Measurements from ENCODE around the gene TGM2.

Gene TGM2

DNA sequence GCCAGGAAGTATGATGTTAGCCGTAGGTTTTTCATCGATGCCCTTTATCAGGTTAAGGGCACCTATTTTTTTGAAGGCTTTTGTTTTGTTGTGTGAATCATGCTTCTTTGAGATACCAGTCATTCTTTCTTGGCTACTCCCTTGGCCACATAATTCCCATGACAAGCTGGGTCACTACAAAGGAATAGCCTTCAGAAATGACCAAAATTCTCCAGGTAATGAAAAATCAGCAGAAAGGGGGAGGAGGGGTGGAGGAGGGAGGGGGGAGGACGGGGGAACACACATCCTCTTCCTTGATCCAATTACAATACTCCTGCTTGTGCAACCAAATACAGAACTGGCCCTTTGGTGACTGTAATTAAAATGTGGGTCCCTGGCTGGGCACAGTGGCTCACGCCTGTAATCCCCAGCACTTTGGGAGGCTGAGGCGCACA is 21.7 kb upstream of the TGM2 start:
- FAIRE-seq, result no peak
- DNase-seq (ENCODE audit: insufficient read length), result no peak
- no peak for TF ChIP-seq TAF1 (IDR thresholded peaks at IDR 0.05; ENCODE audit: borderline replicate concordance, low read depth, low read length)
- no peak for TF ChIP-seq POLR2AphosphoS5 (IDR thresholded peaks at IDR 0.05; ENCODE audit: low read depth, low read length)
- TF ChIP-seq POLR2A (IDR thresholded peaks at IDR 0.05; ENCODE audit: low read depth, low read length), result no peak

DNA sequence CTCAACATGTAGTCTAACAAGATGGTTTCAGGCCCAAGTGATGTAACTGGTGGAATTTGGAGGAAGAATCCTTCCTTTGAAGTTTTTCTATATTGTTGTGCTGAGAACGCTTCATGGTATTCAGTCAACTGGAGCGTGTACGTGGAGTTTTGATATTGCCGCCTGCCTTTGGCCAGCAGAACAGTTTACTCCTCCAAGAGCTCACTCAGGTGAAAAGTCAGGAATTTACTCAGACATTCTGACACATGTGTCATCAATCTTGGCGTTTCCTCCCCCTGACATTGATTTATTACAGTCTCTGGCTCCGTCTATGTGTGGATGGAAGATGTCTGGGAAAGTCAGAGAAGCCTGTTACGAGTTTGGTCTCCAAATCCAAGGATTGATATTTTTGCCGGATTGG is 19.0 kb upstream of the TGM2 start:
- FAIRE-seq (no peak), DNase-seq (ENCODE audit: insufficient read length) (no peak)

DNA sequence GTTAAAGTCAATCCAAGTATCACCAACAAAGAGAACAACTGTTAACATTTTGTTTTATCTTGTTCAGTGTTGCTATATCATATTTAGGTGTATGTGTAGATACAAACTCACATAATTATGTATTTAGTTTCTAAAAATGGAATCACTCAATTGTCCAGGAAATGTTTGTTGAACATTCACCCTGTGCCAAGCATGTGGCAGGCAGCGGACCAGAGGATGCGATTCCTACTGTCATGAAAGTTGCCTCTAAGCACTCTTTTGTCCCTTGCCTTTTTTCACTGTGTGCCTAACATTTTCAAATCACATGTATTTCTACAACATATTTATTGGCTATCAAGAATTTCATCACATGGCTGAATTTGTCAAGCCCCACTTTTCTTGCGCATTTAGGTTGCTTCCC is 16.9 kb upstream of the TGM2 start:
- TF ChIP-seq POLR2AphosphoS5 (IDR thresholded peaks at IDR 0.05; ENCODE audit: low read depth, low read length), result no peak
- no peak for TF ChIP-seq POLR2A (IDR thresholded peaks at IDR 0.05; ENCODE audit: low read depth, low read length)
- TF ChIP-seq TAF1 (IDR thresholded peaks at IDR 0.05; ENCODE audit: borderline replicate concordance, low read depth, low read length), result no peak
- no peak for DNase-seq (ENCODE audit: insufficient read length)
- FAIRE-seq, result no peak

More for the DNA sequence above, 19.0 kb upstream of the TGM2 start:
- TF ChIP-seq POLR2A (IDR thresholded peaks at IDR 0.05; ENCODE audit: low read depth, low read length), result no peak
- no peak for TF ChIP-seq POLR2AphosphoS5 (IDR thresholded peaks at IDR 0.05; ENCODE audit: low read depth, low read length)
- TF ChIP-seq TAF1 (IDR thresholded peaks at IDR 0.05; ENCODE audit: borderline replicate concordance, low read depth, low read length), result no peak

DNA sequence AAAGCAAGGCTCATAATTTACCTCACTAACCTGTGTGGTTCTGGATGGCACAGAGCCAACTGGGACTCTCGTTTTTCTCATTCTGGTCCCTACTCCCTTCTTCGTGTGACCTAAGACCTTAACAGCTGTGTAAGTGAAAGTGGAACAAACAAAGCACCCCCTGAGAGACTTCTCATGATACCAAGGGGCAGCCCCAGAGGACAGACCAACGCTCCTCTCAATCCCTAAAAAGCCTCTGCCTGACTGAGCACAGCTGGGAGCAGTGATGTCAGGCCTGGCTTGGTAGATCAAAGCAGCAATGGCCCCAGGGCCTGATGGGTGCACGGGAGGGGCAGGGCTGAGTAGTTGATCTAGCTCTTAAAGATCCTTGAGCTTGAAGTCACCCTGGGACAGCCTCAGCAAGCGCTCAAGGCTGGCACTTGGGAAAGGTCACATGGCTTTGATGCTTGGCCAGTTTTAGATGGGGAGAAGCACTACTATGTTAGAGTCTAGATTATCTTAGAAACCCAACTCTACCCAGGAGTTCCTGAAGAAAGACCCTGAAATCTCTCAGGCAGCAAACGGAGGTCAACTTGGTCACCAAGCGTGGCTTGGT is 16.2 kb upstream of the TGM2 start:
- FAIRE-seq (no peak), DNase-seq (ENCODE audit: insufficient read length) (no peak)
- TF ChIP-seq POLR2AphosphoS5 (IDR thresholded peaks at IDR 0.05; ENCODE audit: low read depth, low read length), result no peak
- no peak for TF ChIP-seq TAF1 (IDR thresholded peaks at IDR 0.05; ENCODE audit: borderline replicate concordance, low read depth, low read length)
- no peak for TF ChIP-seq POLR2A (IDR thresholded peaks at IDR 0.05; ENCODE audit: low read depth, low read length)

DNA sequence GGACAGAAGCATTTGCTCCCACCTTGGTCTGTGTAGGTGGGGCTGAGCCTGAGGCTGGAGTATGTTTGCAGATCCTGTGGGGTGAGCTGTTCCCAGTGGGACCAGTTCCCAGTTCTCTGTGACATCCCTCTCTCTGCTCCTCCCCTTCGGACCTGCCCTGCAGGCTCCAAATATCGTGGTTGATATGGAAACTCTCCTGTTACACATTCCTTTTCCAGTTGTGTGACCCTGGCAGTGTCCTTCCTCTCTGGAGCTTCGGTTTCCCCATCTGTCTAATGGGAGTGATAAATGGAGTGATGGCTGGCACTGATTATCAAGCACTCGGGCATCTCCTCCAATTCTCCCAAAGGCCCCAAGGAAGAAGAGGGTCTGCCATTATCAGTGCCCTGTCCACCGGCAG is 15.7 kb upstream of the TGM2 start:
- no peak for DNase-seq (ENCODE audit: insufficient read length)
- no peak for TF ChIP-seq POLR2A (IDR thresholded peaks at IDR 0.05; ENCODE audit: low read depth, low read length)
- TF ChIP-seq TAF1 (IDR thresholded peaks at IDR 0.05; ENCODE audit: borderline replicate concordance, low read depth, low read length), result no peak
- no peak for TF ChIP-seq POLR2AphosphoS5 (IDR thresholded peaks at IDR 0.05; ENCODE audit: low read depth, low read length)
- FAIRE-seq, result no peak

DNA sequence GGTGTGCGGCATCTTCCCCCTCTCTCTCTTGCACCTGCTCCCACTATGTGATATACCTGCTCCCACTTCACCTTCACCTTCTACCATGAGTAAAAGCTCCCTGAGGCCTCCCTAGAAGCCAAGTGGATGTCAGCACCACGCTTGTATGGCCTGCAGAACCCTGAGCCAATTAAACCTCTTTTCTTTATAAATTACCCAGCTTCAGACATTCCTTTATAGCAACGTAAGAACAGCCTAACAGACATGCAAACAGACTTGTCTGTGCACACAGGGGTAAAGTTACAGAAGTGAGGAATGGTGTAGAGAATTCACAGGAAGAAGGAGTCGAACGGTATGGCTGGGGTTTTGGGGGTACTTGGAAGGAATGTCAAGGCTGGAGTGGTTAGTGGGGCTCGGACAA is 14.8 kb upstream of the TGM2 start:
- TF ChIP-seq POLR2A (IDR thresholded peaks at IDR 0.05; ENCODE audit: low read depth, low read length) (no peak), POLR2AphosphoS5 (IDR thresholded peaks at IDR 0.05; ENCODE audit: low read depth, low read length) (no peak), TAF1 (IDR thresholded peaks at IDR 0.05; ENCODE audit: borderline replicate concordance, low read depth, low read length) (no peak)

DNA sequence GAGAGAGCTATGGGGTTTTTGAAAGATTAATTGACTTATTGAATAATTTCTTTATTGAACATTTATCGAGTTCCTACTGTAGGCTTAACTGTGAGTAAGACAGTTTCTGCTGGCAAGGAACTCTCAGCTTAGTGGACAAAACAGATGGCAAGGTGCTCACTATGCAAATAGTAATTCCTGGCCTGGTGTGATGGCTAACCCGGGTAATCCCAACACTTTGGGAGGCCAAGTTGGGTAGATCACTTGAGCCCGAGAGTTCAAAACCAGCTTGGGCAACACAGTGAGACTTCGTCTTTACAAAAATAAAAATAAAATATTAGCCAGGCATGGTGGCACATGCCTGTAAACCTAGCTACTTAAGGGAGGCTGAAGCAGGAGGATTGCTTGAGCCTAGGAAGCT is 13.5 kb upstream of the TGM2 start:
- no peak for FAIRE-seq
- no peak for DNase-seq (ENCODE audit: insufficient read length)
- TF ChIP-seq TAF1 (IDR thresholded peaks at IDR 0.05; ENCODE audit: borderline replicate concordance, low read depth, low read length) (no peak), POLR2AphosphoS5 (IDR thresholded peaks at IDR 0.05; ENCODE audit: low read depth, low read length) (no peak), POLR2A (IDR thresholded peaks at IDR 0.05; ENCODE audit: low read depth, low read length) (no peak)

More for the DNA sequence above, 14.8 kb upstream of the TGM2 start:
- no peak for FAIRE-seq
- DNase-seq (ENCODE audit: insufficient read length), result no peak

DNA sequence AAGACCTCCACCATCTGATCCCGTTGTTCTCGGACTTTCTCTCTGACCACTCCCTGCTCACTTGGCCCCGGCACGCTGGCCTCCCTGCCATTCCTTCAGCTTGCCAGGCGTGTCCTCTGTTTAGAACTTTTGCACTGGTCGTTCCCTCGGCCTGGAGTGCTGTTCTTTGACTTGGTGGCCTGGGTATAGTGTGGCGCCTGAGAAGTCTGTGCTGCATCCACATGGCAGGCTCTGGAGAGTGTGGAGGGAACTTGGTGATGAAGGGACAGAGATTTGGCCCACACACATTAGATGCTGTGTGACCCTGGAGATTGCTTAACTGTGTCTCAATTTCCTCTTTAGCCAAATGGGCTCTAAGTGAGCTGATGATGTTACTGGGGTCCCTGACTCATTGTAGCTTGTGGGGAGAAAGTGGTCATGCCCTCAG is 13.0 kb upstream of the TGM2 start:
- no peak for TF ChIP-seq POLR2A (IDR thresholded peaks at IDR 0.05; ENCODE audit: low read depth, low read length)
- no peak for TF ChIP-seq POLR2AphosphoS5 (IDR thresholded peaks at IDR 0.05; ENCODE audit: low read depth, low read length)
- no peak for TF ChIP-seq TAF1 (IDR thresholded peaks at IDR 0.05; ENCODE audit: borderline replicate concordance, low read depth, low read length)
- DNase-seq (ENCODE audit: insufficient read length), result no peak
- FAIRE-seq, result no peak

DNA sequence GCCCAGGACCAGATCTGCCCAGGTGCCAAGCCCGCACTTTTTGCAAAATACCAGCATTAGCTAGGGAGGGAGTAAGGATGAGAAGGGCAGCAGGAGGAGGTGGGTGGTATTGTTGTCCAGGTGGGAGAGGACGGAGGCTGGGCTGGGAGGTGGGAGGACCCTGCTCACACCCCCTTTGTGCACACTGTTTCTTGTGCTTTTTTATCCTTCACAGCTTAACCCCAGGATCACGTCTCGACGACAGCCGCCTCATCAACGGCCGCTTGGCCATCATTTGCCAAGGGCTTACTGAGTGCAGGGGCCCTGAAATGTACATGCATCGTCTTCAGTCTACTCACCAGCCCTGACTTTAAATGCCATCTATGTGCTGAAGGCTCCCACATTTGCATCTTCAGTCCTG is 12.1 kb upstream of the TGM2 start:
- no peak for TF ChIP-seq TAF1 (IDR thresholded peaks at IDR 0.05; ENCODE audit: borderline replicate concordance, low read depth, low read length)
- no peak for TF ChIP-seq POLR2AphosphoS5 (IDR thresholded peaks at IDR 0.05; ENCODE audit: low read depth, low read length)
- no peak for TF ChIP-seq POLR2A (IDR thresholded peaks at IDR 0.05; ENCODE audit: low read depth, low read length)
- FAIRE-seq (no peak), DNase-seq (ENCODE audit: insufficient read length) (no peak)

DNA sequence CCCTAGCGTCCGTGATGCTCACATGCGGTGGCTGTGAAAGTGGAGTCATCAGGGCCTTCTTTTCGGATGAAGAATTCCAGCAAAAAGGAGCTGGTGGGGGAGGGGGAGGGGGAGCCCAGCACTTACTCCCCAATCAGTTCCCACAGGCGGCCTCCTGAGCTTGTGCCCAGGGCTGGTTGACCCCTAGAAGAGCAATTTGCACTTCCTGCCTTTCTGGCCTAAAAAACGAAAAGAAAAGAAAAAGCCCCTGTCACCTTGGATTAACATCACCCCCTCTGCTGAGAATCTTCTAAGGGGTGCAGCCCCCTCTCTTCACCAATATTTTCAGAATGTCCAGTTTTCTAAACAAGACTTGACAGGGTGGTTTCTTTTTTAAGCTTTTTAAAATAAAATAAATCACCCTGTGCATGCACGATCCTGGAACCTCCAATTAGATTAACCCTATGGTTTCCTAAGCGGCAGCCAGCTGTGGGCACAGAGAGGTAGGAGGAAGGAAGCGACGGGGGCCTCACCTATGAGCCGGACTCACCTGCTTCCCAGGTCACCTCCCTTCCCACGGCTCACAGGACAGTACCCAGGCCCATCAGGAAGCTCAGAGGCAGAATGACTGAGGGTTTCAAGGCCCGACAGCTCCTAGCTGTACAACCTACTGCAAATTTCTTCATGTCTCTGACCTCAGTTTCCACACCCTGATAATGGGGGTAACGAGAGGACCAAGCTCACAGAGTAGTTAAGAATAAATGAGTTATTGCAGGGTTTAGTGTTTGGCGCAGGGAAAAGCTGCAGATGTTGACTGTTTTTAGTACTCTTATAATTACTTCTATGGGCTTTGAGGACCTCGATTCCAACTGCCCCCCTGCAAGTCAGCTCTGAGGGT is 10.5 kb upstream of the TGM2 start:
- TF ChIP-seq POLR2AphosphoS5 (IDR thresholded peaks at IDR 0.05; ENCODE audit: low read depth, low read length) (no peak), POLR2A (IDR thresholded peaks at IDR 0.05; ENCODE audit: low read depth, low read length) (no peak), TAF1 (IDR thresholded peaks at IDR 0.05; ENCODE audit: borderline replicate concordance, low read depth, low read length) (no peak)
- no peak for FAIRE-seq
- DNase-seq (ENCODE audit: insufficient read length), result no peak

DNA sequence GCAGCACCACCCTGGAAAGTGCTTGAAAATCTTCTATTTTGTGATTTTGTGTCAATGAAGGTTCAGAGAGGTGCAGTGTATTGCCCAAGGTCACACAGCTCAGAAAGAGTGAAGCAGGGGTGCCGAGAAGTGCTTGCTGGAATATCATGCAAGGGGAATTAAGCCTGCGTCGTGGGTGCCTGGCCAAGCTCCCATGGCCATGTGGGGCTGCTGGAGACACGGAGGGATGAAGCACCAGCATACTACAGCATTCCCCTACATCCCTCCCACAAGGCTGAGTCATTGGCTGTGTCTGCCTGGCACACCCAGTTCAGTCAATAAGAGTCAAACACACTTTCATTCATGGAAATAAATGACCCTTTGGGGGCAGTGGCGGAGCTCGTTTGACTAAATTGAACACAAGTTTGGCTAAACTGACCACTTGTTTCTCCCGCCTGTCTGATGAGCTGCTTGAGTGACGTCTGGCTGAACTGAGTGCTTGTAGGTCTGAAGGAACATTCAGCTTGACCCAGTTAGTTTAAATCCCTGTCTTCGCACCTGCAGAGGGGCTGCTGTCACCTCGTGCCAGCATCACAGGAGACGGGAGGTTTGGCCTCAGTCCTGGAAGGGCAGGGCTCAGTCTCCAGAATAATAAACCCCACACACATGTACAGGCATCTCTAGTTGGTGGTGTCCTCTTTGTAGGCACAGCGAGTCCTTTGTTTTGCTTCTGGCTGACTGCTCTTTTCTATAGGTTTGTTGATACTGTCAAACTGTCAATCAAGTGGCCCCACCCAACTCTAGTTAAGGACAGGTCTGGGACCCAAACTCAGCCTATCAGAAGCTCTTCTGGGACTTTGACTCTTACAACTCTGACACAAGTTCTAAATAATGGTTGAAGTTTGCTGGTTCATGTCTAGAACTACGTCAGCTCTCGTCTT is 8.4 kb upstream of the TGM2 start:
- no peak for DNase-seq (ENCODE audit: insufficient read length)
- no peak for TF ChIP-seq POLR2A (IDR thresholded peaks at IDR 0.05; ENCODE audit: low read depth, low read length)
- TF ChIP-seq POLR2AphosphoS5 (IDR thresholded peaks at IDR 0.05; ENCODE audit: low read depth, low read length), result no peak
- TF ChIP-seq TAF1 (IDR thresholded peaks at IDR 0.05; ENCODE audit: borderline replicate concordance, low read depth, low read length), result no peak
- no peak for FAIRE-seq
